NCI-H524 treated with DMSO at 0.1 percent for 48 hours (cell line): ENCODE data around the gene PTPRN2.
"Not testable (repeated sequence)": the region's sequence is repeated elsewhere in the genome, so short reads cannot be mapped to it uniquely, and the experiment has no call there.

Experiments
- DNase-seq: peaks from one replicate; lab custom pipeline; 2025; lab: John Stamatoyannopoulos, UW

Gene PTPRN2

GRCh38 chr7:157602156-157602555, 985.5 kb downstream of the PTPRN2 start:
- DNase-seq, result no peak

GRCh38 chr7:157601530-157601929, 986.1 kb downstream of the PTPRN2 start:
- no peak for DNase-seq

DNA sequence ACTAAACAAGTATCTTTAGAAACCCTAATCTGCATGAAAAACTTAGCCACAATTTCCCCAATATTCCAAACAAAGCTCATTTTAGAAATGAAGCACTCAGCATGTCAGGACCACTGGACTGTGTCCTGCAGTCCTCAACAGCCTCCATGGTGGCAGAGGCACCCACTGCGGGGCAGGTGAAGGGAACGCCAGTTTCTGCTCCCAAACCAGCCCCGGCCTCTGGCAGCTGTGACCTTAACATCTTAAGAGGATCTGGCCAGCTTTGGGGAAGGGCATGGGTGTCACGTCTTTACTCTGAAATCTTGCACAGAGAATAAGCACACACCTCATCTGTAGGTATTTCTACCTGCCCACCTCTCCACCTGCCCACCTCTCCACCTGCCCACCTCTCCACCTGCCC, 988.1 kb downstream of the PTPRN2 start:
- no peak for DNase-seq

DNA sequence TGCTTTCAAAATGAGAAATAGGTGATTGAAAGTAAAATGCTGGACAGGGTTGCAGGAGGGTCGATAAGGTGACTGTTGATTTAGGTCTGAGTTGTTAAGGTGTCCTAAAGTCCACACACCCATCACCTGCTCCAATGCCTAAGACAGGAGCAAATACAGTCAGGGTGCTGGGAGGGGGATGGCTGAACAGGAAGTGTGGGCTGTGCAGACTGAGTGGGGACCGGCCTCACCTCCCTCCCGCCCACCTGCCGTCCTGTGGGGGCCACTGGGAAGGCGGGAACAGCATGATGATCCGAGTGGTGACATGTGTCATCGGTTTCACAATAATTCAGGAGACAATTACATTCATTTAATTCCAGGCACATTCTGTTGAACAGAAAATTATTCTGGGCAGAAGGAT, 990.1 kb downstream of the PTPRN2 start:
- no peak for DNase-seq

DNA sequence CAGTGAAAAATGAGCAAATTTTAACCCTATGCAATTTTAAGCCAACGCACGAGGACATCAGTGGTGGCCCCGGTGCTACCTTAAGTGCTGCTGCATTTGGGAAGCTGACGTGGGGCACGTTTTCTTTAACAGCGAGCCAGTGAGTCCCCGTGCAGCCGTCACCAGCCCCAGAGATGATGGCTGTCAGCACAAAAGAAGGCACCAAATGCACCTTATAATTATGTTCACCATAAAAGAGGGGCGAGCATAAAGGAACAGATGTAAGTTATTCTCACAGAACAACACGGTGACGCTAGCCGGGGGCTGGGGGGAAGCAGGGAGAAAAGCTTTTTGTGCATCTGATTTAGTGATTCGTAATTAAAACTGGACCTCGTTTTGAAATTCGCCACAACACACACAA, 990.7 kb downstream of the PTPRN2 start:
- no peak for DNase-seq

- DNase-seq, result no peak
Observed at GRCh38 chr7:157596471-157596870, 991.2 kb downstream of the PTPRN2 start.

- DNase-seq, result no peak
Observed at GRCh38 chr7:157596026-157596425, 991.6 kb downstream of the PTPRN2 start.

DNA sequence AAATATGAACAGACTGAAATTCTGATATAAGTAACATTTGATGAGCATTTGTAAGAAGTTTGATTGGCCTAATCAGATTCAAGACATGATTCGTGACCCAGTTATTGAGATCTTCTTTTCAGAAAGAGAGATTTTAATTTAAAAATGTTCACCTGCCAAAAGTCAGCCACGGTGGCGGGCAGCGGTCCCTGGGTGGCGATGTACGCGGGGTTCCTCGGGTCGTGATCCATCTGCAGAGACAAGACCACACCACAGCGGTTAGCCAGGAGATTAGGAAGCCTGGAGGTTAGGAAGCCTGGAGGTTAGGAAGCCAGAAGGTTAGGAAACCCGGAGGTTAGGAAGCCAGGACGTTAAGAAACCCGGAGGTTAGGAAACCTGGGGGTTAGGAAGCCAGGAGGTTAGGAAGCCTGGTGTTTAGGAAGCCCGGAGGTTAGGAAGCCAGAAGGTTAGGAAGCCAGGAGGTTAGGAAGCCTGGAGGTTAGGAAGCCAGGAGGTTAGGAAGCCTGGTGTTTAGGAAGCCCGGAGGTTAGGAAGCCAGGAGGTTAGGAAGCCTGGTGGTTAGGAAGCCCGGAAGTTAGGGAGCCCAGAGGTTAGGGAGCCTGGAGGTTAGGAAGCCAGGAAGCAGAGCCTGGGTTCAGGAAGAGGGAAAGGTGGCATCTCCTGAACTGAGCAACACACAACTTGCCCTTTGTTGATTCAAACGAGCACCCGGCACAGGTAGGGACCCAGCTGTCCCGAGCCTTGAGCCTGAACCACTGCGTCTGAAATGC, 992.4 kb downstream of the PTPRN2 start:
- no peak for DNase-seq

DNA sequence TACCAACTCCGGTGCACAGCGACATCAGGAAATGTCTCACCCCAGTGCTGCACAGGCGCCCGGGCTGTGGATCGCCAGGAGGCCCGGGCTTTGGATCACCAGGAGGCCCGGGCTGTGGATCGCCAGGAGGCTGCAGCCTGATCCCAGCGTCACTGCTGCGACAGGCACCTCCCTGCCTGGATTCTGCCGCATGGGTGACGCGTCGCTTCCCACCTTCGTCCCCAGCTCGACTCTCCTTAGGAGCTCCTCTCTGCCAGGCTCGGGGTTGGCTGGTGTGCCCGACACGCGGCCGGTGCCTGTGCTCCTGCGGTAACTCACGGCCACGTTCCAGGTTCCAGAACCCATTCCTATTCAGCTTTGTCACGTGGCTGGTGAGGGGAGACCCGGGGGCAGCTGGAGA, 993.3 kb downstream of the PTPRN2 start:
- no peak for DNase-seq

GRCh38 chr7:157593541-157593940, 994.1 kb downstream of the PTPRN2 start:
- DNase-seq, result no peak

GRCh38 chr7:157592636-157593320, 994.8 kb downstream of the PTPRN2 start:
- DNase-seq, result not testable (repeated sequence)

DNA sequence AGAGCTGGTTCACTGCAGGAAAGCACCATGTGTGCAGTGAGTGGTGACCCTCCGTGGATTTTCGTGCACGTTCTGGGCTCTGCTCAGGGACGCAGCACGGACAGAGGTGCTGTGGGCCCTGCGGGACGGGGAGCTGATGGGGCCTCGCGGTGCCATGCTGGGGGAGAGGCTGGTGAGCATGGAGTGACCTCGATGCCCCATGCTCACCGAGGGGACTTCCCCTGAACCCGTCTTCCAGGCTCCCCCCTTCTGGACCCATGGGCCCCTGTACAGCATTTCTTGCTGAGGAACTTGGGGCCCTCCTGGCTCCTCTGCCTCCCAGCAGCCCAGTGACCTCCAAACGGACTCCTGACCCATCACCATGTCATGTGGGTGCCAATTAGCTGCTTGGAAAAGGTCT, 997.1 kb downstream of the PTPRN2 start:
- no peak for DNase-seq

DNA sequence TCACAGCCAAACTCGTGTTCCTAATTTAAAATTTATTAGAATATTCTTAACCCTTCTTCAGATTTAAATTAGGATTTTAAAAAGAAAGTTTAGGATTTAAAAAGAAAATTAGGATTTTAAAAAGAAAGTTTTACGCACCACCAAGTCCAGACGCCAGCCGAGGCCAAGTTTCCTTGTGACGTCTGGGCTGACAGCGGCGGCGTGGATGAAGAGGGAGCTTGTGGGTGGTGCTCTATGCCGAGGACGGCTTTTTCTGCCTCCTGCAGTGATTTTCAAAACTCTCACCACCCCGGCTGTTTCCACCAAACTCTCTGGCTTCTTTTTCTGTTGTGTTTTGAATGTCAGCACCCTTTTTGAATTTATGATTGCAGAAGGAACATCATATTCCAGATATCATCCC, 997.9 kb downstream of the PTPRN2 start:
- DNase-seq, result no peak

GRCh38 chr7:157587805-157588560, 999.6 kb downstream of the PTPRN2 start:
- no peak for DNase-seq

DNA sequence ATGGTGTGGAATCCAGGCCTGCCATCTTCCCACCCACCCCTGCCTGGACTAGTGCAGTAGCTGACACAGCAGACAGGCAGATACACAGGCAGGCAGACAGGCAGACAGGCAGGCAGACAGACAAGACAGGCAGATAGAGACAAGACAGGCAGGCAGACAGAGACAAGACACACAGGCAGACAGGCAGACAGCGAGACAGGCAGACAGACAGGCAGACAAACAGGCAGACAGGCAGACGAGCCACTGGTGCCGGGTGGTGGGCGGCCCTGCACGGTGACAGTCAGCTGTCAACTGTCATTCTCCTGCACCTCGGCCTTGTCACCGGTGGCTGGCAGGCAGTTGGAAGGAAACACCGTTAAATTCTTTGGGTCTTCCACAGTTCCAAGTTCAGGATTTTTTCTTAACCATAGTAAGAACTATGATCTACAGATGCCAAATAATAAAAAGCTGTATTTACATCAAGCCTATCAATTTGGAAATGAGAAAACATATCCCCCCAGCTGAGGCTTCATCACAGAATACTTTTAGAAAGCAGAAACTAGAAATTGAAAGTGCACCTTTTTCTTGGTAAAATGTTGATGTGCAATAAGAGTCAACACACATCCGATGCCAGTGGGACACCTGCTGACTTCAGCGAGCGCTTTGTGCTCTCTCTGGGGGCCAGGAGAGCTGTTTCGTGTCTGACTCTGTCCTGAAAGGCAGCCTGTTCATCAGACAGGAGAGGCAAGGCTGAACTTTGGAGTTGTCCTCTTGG, 1000.4 kb downstream of the PTPRN2 start:
- DNase-seq, result no peak

GRCh38 chr7:157586426-157586955, 1001.1 kb downstream of the PTPRN2 start:
- no peak for DNase-seq

DNA sequence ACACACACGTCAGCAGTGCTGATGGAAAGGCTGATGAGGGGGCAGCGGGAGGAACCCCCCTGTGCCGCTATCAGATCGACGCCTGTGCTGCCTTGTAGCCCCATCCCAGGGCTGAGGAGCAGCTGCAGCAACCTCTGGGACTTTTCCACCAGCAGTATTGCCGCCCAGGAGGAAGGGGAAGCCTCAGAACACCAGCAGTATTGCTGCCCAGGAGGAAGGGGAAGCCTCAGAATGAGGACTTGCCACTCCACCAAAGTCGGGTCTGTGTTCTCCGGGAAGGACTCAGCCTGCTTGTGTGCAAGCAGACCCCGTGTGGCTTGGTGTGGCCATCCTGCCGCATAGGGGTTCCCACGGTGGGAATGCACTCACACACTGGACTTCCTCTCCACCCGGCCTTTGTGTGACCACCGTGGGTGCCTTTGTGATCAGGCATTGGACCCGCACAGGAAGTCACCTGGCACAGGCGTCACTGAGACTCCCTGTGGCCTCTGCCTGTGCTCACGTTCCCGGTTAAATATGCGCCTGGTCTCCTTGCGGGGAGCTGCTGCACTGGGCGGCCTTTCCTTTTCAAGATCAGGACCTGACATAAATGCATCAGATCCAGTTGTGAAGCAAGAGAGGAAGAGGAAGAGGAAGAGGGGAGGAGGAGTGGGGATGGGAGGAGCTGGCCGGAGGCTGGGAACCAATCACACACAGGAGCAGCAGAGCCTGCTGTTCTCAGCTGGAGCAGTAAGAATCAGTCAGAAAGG, 1002.3 kb downstream of the PTPRN2 start:
- DNase-seq, result no peak

DNA sequence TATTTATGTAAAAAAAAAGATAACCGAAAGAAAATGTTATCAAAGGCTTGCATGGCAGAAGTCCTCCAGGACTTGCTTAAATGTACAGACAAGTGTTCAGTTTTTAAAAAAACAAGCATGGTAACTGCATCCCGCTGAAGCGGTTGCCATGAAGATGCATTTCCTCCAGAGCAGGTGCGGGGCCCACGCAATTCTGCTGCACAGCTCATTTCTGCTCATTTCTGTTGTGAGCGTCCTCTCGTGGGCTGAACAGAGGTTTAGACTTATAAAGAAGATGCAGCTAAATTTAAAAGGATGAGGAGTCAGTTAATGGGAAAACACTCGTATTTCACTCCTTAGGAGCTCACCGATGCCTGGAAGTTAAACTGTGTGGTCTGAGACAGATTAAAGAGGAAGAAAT, 1003.2 kb downstream of the PTPRN2 start:
- DNase-seq, result no peak

- no peak for DNase-seq
Observed at GRCh38 chr7:157581740-157582139, 1005.9 kb downstream of the PTPRN2 start.

DNA sequence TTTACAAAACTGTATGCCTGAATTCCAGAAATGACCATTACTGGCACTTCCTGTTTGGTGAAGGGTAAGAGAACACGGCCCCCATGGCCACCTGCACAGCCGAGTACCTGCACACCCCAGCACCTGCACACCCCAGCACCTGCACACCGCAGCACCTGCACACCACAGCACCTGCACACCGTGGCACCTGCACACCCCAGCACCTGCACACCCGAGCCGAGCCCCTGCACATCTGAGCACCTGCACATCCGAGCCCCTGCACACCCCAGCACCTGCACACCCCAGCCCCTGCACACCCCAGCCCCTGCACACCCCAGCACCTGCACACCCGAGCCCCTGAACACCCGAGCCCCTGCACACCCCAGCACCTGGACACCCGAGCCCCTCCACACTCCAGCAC, 1007.3 kb downstream of the PTPRN2 start:
- DNase-seq, result no peak

DNA sequence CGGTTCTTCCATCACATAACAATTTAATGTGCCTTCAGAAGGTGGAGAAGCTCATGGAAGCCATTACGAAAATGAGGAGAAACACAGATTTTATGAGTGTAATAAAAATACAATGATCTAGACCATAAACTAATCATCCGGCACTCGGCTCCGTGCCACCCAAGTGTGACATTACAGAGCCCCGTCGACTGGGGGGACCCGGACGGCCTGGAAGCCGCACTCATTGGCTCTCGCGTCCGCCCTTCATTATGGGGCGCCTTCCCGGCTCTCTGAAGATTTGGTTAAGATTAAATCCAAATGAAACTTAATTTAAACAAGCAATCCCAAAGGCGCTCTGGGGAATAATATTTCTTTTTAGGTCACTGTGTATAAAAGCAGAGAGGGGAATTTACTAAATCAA, 1008.2 kb downstream of the PTPRN2 start:
- DNase-seq, result no peak
